H1 (cell line): Measurements from ENCODE around the gene MAP2K1. TPM values are rescaled to one million over a fixed set of nuclear protein-coding genes. Genes with fewer than 3 reads are reported as not detected.

Experiments
- BCL11A ChIP-seq, 2 experiments: IDR thresholded peaks; one replicate each; pipeline ENCODE4 v1.6.1; 2011; ENCODE audit warnings: low read depth in 2 of 2, low read length in 2 of 2, mild to moderate bottlenecking in 2 of 2
- CBX8 ChIP-seq: fragments of 300-800, 300-1000 bp; sonication (generic); IDR thresholded peaks from 2 replicates; pipeline ENCODE4 v1.7.1; 2016; ENCODE audit warnings: low read depth, low read length, borderline replicate concordance
- CEBPB ChIP-seq: IDR thresholded peaks from 2 replicates; pipeline ENCODE4 v1.6.1; 2012; ENCODE audit warnings: low read depth, low read length
- PHF8 ChIP-seq: fragments of 200-600 bp; sonication (generic); conservative IDR thresholded peaks from 2 replicates; pipeline ENCODE4 v1.7.1; 2012; ENCODE audit warnings: low read depth, mild to moderate bottlenecking, inconsistent platforms, low read length, moderate library complexity
- SIN3A ChIP-seq, 2 experiments: IDR thresholded peaks in 1 of 2; conservative IDR thresholded peaks in 1 of 2; 2 replicates each; pipeline ENCODE4 v1.6.1; 2011 to 2012; ENCODE audit warnings: low read length in 2 of 2, improper control_type of control experiment in 1 of 2, low read depth in 1 of 2, mild to moderate bottlenecking in 1 of 2
- SRF ChIP-seq: IDR thresholded peaks from 2 replicates; pipeline ENCODE4 v1.6.1; 2011; ENCODE audit warnings: mild to moderate bottlenecking, low read depth, low read length, moderate library complexity
- SUZ12 ChIP-seq: fragments of 200-600 bp; sonication (generic); IDR thresholded peaks from 2 replicates; pipeline ENCODE4 v1.6.1; 2012; ENCODE audit warnings: mild to moderate bottlenecking, inconsistent platforms, low read length, moderate library complexity, mixed read lengths
- polyA plus RNA-seq, 7 experiments: library from polyadenylated mRNA; depleted of rRNA in 3 of 7; stranded (reverse) in 5 of 7; unstranded in 2 of 7; fragments of >200 nt in 5 of 7; fragments of 200-250 nt in 2 of 7; gene quantifications; 1 replicate in 5 of 7; 2 replicates in 1 of 7; 4 replicates in 1 of 7; pipeline versions ENCODE4 v1.2.1 to v1.2.3, GENCODE V29; 2011 to 2013; ENCODE audit warnings: missing spikeins in 2 of 7, mixed read lengths in 2 of 7
- total RNA-seq: library from RNA; stranded (reverse); fragmentation: NEBNext Ultra II Directional; extraction: Animal tissue kit (Norgen Biotek cat#: 25700); gene quantifications from 2 replicates; pipeline ENCODE4 v1.2.1, GENCODE V29; 2021
- TF ChIP-seq, protein P1 (sequence below): IDR thresholded peaks from 2 replicates; pipeline ENCODE4 v1.6.1; 2011; ENCODE audit warnings: low read length, improper control_type of control experiment

Gene MAP2K1
- total and polyA plus RNA-seq, 2 of the 8 experiments (the other 6 are each of a cell fraction or from before 2014, with no cell fraction given): 54.7 to 78.2 TPM

DNA sequence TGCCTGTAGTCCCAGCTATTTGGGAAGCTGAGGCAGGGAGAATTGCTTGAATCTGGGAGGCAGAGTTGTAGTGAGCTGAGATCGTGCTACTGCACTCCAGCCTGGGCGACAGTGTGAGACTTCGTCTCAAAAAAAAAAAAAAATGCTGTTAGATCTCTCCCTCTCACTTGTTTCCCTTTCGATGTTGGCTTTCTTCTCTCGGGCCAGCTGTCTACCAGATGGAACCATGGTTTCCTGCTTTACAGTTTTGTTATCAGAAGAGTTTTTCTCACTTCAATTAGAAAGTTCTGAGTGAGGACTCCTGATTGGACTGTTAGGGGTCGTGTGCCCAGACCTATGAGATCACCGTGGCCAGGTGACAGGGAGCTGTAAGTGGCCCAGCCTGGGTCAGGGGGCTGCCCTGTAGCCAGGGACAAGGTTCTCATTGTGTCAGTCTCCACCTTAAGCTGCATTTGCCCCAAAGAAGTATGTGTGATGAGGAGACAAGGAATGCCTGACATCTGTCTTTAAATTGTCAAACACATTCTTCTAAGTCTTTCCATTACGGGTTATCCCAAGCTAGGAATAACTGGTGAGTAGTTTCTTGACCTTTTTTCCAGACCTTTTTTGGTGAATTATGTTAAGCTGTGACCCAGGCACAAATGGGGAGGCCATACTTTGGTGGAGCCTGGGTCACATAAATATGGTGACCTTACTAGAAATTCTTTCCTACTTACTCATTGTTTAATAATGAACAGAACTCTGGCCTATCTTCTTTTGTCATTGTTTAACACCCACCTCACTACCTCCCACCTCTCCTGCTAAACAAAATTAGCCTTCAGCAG, 85.7 kb downstream of the MAP2K1 start (continued):
- TF ChIP-seq BCL11A (IDR thresholded peaks at IDR 0.05; ENCODE audit: low read depth in 2 of 2, low read length in 2 of 2) (no peak), PHF8 (no peak), SIN3A (conservative IDR thresholded peaks at IDR 0.05 in 1 of 2, IDR thresholded peaks at IDR 0.05 in 1 of 2; ENCODE audit: low read depth in 1 of 2, low read length in 2 of 2) (no peak), CBX8 (no peak), CEBPB (no peak), SUZ12 (no peak), SRF (no peak)
- TF ChIP-seq, protein P1, sequence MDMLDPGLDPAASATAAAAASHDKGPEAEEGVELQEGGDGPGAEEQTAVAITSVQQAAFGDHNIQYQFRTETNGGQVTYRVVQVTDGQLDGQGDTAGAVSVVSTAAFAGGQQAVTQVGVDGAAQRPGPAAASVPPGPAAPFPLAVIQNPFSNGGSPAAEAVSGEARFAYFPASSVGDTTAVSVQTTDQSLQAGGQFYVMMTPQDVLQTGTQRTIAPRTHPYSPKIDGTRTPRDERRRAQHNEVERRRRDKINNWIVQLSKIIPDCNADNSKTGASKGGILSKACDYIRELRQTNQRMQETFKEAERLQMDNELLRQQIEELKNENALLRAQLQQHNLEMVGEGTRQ: no peak
